ENCODE data around the gene TBX1.

GRCh38 chr22:19732403-19733113, 28.0 kb upstream of the TBX1 start:
- TF ChIP-seq CTCF (IDR thresholded peaks at IDR 0.05), result no peak
- no peak for TF ChIP-seq POLR2A (IDR thresholded peaks at IDR 0.05)
